ENCODE results near the gene CRIP3. TPM values are rescaled to one million over a fixed set of nuclear protein-coding genes. Genes with fewer than 3 reads are reported as not detected.

The CRIP3 gene
- total and polyA plus RNA-seq, 2 of the 13 experiments (the other 11 are each of a cell fraction or from before 2014, with no cell fraction given): 6.3 to 9.3 TPM

DNA sequence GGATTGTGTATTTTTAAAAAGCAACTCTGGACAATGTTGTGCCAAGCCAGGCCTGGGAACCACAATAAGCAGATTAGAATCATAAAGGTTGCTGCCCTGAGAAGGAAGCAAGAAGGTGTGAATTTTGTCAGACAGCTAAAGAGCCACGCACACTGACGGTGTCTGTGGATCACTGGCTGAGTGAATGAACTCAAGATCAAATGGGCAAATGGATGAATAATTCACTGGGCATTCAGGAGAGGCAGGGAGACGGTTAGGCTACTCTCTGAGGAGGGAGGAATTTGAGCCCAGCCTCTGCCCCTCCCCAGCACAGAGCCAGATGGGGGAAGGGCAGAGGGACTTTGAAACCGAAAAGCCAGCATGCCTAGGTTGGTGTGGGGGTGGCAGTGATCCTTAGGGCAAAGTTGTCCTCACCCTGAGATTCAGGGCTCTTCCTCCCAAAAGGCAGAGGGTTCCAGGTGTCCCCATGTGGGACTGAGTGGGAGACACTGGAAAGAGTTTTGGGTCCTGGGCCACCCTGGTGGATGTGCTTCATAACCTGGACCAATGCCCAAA is 30.0 kb downstream of the CRIP3 start (continued):
- peak; percentile 10; the same call in 1 of the 2 replicates for TF ChIP-seq ZC3H4 (CRISPR knock-in tag; IDR thresholded peaks at IDR 0.05; ENCODE audit: borderline replicate concordance)
- TF ChIP-seq ZXDC (CRISPR knock-in tag; IDR thresholded peaks at IDR 0.05): no peak
- TF ChIP-seq NFYB (CRISPR knock-in tag; IDR thresholded peaks at IDR 0.05): 0 out of 2 replicates have a peak, but pooled peaks have one; percentile 7
- TF ChIP-seq NFYC (CRISPR knock-in tag; IDR thresholded peaks at IDR 0.05): peak; percentile 25; the same call in 1 of the 2 replicates
- TF ChIP-seq ZSCAN30 (CRISPR knock-in tag; IDR thresholded peaks at IDR 0.05): no peak
- no peak for TF ChIP-seq ZNF615 (CRISPR knock-in tag; IDR thresholded peaks at IDR 0.05; ENCODE audit: borderline replicate concordance)
- TF ChIP-seq, protein P1, sequence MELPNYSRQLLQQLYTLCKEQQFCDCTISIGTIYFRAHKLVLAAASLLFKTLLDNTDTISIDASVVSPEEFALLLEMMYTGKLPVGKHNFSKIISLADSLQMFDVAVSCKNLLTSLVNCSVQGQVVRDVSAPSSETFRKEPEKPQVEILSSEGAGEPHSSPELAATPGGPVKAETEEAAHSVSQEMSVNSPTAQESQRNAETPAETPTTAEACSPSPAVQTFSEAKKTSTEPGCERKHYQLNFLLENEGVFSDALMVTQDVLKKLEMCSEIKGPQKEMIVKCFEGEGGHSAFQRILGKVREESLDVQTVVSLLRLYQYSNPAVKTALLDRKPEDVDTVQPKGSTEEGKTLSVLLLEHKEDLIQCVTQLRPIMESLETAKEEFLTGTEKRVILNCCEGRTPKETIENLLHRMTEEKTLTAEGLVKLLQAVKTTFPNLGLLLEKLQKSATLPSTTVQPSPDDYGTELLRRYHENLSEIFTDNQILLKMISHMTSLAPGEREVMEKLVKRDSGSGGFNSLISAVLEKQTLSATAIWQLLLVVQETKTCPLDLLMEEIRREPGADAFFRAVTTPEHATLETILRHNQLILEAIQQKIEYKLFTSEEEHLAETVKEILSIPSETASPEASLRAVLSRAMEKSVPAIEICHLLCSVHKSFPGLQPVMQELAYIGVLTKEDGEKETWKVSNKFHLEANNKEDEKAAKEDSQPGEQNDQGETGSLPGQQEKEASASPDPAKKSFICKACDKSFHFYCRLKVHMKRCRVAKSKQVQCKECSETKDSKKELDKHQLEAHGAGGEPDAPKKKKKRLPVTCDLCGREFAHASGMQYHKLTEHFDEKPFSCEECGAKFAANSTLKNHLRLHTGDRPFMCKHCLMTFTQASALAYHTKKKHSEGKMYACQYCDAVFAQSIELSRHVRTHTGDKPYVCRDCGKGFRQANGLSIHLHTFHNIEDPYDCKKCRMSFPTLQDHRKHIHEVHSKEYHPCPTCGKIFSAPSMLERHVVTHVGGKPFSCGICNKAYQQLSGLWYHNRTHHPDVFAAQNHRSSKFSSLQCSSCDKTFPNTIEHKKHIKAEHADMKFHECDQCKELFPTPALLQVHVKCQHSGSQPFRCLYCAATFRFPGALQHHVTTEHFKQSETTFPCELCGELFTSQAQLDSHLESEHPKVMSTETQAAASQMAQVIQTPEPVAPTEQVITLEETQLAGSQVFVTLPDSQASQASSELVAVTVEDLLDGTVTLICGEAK (IDR thresholded peaks at IDR 0.05): no peak
- TF ChIP-seq, protein P1 (CRISPR knock-in tag; IDR thresholded peaks at IDR 0.05): no peak
- TF ChIP-seq, protein P2, sequence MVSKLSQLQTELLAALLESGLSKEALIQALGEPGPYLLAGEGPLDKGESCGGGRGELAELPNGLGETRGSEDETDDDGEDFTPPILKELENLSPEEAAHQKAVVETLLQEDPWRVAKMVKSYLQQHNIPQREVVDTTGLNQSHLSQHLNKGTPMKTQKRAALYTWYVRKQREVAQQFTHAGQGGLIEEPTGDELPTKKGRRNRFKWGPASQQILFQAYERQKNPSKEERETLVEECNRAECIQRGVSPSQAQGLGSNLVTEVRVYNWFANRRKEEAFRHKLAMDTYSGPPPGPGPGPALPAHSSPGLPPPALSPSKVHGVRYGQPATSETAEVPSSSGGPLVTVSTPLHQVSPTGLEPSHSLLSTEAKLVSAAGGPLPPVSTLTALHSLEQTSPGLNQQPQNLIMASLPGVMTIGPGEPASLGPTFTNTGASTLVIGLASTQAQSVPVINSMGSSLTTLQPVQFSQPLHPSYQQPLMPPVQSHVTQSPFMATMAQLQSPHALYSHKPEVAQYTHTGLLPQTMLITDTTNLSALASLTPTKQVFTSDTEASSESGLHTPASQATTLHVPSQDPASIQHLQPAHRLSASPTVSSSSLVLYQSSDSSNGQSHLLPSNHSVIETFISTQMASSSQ (IDR thresholded peaks at IDR 0.05; ENCODE audit: low read depth): no peak
- TF ChIP-seq, protein P2 (CRISPR knock-in tag; IDR thresholded peaks at IDR 0.05; ENCODE audit: borderline replicate concordance): peak; percentile 43; the same call in 1 of the 2 replicates
- no peak for TF ChIP-seq RCOR2 (CRISPR knock-in tag; IDR thresholded peaks at IDR 0.05)
- TF ChIP-seq ZNF547 (CRISPR knock-in tag; IDR thresholded peaks at IDR 0.05): no peak
- peak; percentile 19; the same call in 1 of the 2 replicates for TF ChIP-seq ZFP36L1 (CRISPR knock-in tag; IDR thresholded peaks at IDR 0.05)
